OCI-LY1 (cell line): Measurements from ENCODE around the gene JPH2.

Source experiments
- H2AFZ ChIP-seq: fragments of 200-600 bp; sonication (generic), shearing (Covaris generic); 2 replicates; pipeline ENCODE4 v1.6.0; 2014; ENCODE audit warnings: antibody characterized with exemption, mild to moderate bottlenecking, low read length
- H3F3A ChIP-seq: fragments of 200-600 bp; sonication (generic), shearing (Covaris generic); 2 replicates; pipeline ENCODE4 v1.6.0; 2014; ENCODE audit warnings: mild to moderate bottlenecking, antibody characterized with exemption, low read length, moderate library complexity; ENCODE audit not compliant: insufficient read depth
- H3K27ac ChIP-seq: fragments of 200-600 bp; sonication (generic); 2 replicates; pipeline ENCODE4 v1.5.1; 2014; ENCODE audit warnings: low read length, mixed run types, mild to moderate bottlenecking, low read depth; ENCODE audit not compliant: poor library complexity, severe bottlenecking
- H3K27me3 ChIP-seq: fragments of 200-600 bp; sonication (generic); 2 replicates; pipeline ENCODE4 v1.6.0; 2014; ENCODE audit warnings: antibody characterized with exemption, mild to moderate bottlenecking, low read length, moderate library complexity; ENCODE audit not compliant: insufficient read depth
- H3K36me3 ChIP-seq: fragments of 200-600 bp; sonication (generic); 2 replicates; pipeline ENCODE4 v1.6.1; 2014; ENCODE audit warnings: mild to moderate bottlenecking, antibody characterized with exemption, low read length, moderate library complexity, mixed read lengths; ENCODE audit not compliant: insufficient read depth
- H3K4me1 ChIP-seq: fragments of 200-600 bp; sonication (generic); 2 replicates; pipeline ENCODE4 v1.5.1; 2014; ENCODE audit warnings: mild to moderate bottlenecking, low read length, moderate library complexity; ENCODE audit not compliant: insufficient read depth, severe bottlenecking
- H3K4me2 ChIP-seq: fragments of 200-600 bp; sonication (generic), shearing (Covaris generic); 2 replicates; pipeline ENCODE4 v1.6.1; 2014; ENCODE audit warnings: low read length
- H3K4me3 ChIP-seq: fragments of 200-600 bp; sonication (generic); 2 replicates; pipeline ENCODE4 v1.5.1; 2014; ENCODE audit warnings: low read length, low read depth, mild to moderate bottlenecking, mixed read lengths; ENCODE audit not compliant: poor library complexity, severe bottlenecking
- H3K79me2 ChIP-seq: fragments of 200-600 bp; shearing (Covaris generic); 2 replicates; pipeline ENCODE4 v1.6.1; 2016; ENCODE audit warnings: mixed run types, low read length, mixed read lengths; ENCODE audit not compliant: insufficient read depth
- H3K9ac ChIP-seq: fragments of 200-600 bp; sonication (generic), shearing (Covaris generic); 2 replicates; pipeline ENCODE4 v1.6.1; 2014; ENCODE audit warnings: mild to moderate bottlenecking, low read length, mixed read lengths
- H3K9me2 ChIP-seq: fragments of 200-600 bp; sonication (generic), shearing (Covaris generic); 2 replicates; pipeline ENCODE4 v1.6.1; 2014; ENCODE audit warnings: low read depth, mild to moderate bottlenecking, low read length, mixed read lengths
- H3K9me3 ChIP-seq: fragments of 200-600 bp; shearing (Covaris generic); 2 replicates; pipeline ENCODE4 v1.6.1; 2014; ENCODE audit warnings: low read length, mixed read lengths
- H4K20me1 ChIP-seq: fragments of 200-600 bp; sonication (generic), shearing (Covaris generic); 2 replicates; pipeline ENCODE4 v1.6.0; 2016; ENCODE audit warnings: mild to moderate bottlenecking, low read length; ENCODE audit not compliant: insufficient read depth
- CTCF ChIP-seq: fragments of 200-600 bp; sonication (generic), shearing (Covaris generic); IDR thresholded peaks from 2 replicates; pipeline ENCODE4 v1.5.1; 2017; ENCODE audit warnings: mild to moderate bottlenecking, antibody characterized with exemption, low read length, moderate library complexity, mixed read lengths
- EZH2 ChIP-seq: fragments of 200-600 bp; sonication (generic), shearing (Covaris generic); IDR thresholded peaks from 2 replicates; pipeline ENCODE4 v1.8.0; 2017; ENCODE audit warnings: borderline replicate concordance, mixed run types, mild to moderate bottlenecking, antibody characterized with exemption, low read length, moderate library complexity, mixed read lengths

JPH2 gene

GRCh38 chr20:44112889-44113617 is 73.9 kb downstream of the JPH2 start:
- Histone ChIP-seq H3F3A (no peaks in the 10 kb centered on the region), H3K4me1 (no peaks in the 10 kb centered on the region), H3K4me3 (no peak overlapping the region), H3K9ac (no peak overlapping the region), H3K79me2 (no peaks in the 10 kb centered on the region), H3K27ac (no peak overlapping the region), H3K9me2 (no peaks in the 10 kb centered on the region), H2AFZ (no peak overlapping the region), H3K27me3 (peaks cover 8% of the 10 kb centered on the region; the same call in 1 of the 2 replicates), H3K9me3 (0 out of 2 replicates have a peak, but pooled peaks cover 1% of the 10 kb centered on the region), H4K20me1 (no peaks in the 10 kb centered on the region), H3K4me2 (no peak overlapping the region), H3K36me3 (no peaks in the 10 kb centered on the region)
- no peak for TF ChIP-seq EZH2
- no peak for TF ChIP-seq CTCF

GRCh38 chr20:44112456-44112855 is 74.5 kb downstream of the JPH2 start:
- H3K9ac ChIP-seq, result no peak overlapping the region
- no peak overlapping the region for H2AFZ ChIP-seq
- H3K27ac ChIP-seq, result no peak overlapping the region
- 0 out of 2 replicates have a peak, but pooled peaks cover 3% of the 10 kb centered on the region for H3K9me3 ChIP-seq
- H3K4me3 ChIP-seq, result no peak overlapping the region
- no peaks in the 10 kb centered on the region for H3K36me3 ChIP-seq
- H3K27me3 ChIP-seq, result peaks cover 5% of the 10 kb centered on the region; the same call in 1 of the 2 replicates
- no peak for TF ChIP-seq CTCF
- TF ChIP-seq EZH2, result no peak
- H3F3A ChIP-seq, result no peaks in the 10 kb centered on the region
- H3K4me2 ChIP-seq, result no peak overlapping the region
- no peaks in the 10 kb centered on the region for H4K20me1 ChIP-seq
- no peaks in the 10 kb centered on the region for H3K79me2 ChIP-seq
- H3K9me2 ChIP-seq, result no peaks in the 10 kb centered on the region
- no peaks in the 10 kb centered on the region for H3K4me1 ChIP-seq

GRCh38 chr20:44111712-44112335 is 75.2 kb downstream of the JPH2 start:
- Histone ChIP-seq H4K20me1 (no peaks in the 10 kb centered on the region), H3K4me3 (no peak overlapping the region), H3F3A (no peaks in the 10 kb centered on the region), H2AFZ (no peak overlapping the region), H3K9ac (no peak overlapping the region), H3K9me3 (0 out of 2 replicates have a peak, but pooled peaks cover 3% of the 10 kb centered on the region), H3K79me2 (no peaks in the 10 kb centered on the region), H3K27ac (no peak overlapping the region), H3K9me2 (no peaks in the 10 kb centered on the region), H3K36me3 (no peaks in the 10 kb centered on the region), H3K4me1 (no peaks in the 10 kb centered on the region), H3K4me2 (no peak overlapping the region), H3K27me3 (peaks cover 5% of the 10 kb centered on the region; the same call in 1 of the 2 replicates)
- TF ChIP-seq CTCF (no peak), EZH2 (no peak)
